ENCODE measurements around the gene ASPA. TPM values are rescaled to one million over a fixed set of nuclear protein-coding genes. Genes with fewer than 3 reads are reported as not detected.

ASPA gene
- total RNA-seq, 2 experiments from 2014 or later: not detected

Other genes starting within 250 kb of the ASPA start
- under 1 TPM; 0.74 to 0.99 TPM for gene OR3A1, start 177.6 kb upstream of the ASPA start, total RNA-seq
- gene OR3A2, start 89.7 kb upstream of the ASPA start, total RNA-seq: 1 to 10 TPM; 7.2 to 8.3 TPM
- not detected for gene OR1E1, start 77.6 kb upstream of the ASPA start, total RNA-seq
- gene OR3A3, start 64.6 kb upstream of the ASPA start, total RNA-seq: not detected
- not detected for gene OR1E2, start 42.2 kb upstream of the ASPA start, total RNA-seq
- gene SPATA22, start 4.2 kb upstream of the ASPA start, total RNA-seq: under 1 TPM in 1 of 2 experiments, not detected in 1; 0.16 TPM
- under 1 TPM; 0.47 to 0.64 TPM for gene TRPV3, start 81.8 kb downstream of the ASPA start, total RNA-seq
- gene TRPV1, start 133.4 kb downstream of the ASPA start, total RNA-seq: 1 to 10 TPM; 1.4 TPM
- 10 to 100 TPM; 11.9 to 12.3 TPM for gene SHPK, start 160.3 kb downstream of the ASPA start, total RNA-seq
- gene CTNS, start 160.8 kb downstream of the ASPA start, total RNA-seq: 10 to 100 TPM; 10.6 to 11.0 TPM
- 10 to 100 TPM; 12.3 to 13.6 TPM for gene TAX1BP3, start 192.6 kb downstream of the ASPA start, total RNA-seq
- 10 to 100 TPM; 83.6 to 85.8 TPM for gene EMC6, start 192.8 kb downstream of the ASPA start, total RNA-seq
- gene P2RX5, start 220.2 kb downstream of the ASPA start, total RNA-seq: 10 to 100 TPM; 32.0 to 38.7 TPM
- gene HASPIN, start 247.9 kb downstream of the ASPA start, total RNA-seq: 10 to 100 TPM; 23.8 to 24.6 TPM